Bone marrow (tissue), 2 donors: Measurements from ENCODE around the gene ARSB.
"Not testable (repeated sequence)": the region's sequence is repeated elsewhere in the genome, so short reads cannot be mapped to it uniquely, and the experiment has no call there.

Source experiments
- DNase-seq, 2 donors: peaks; one replicate each; lab custom pipeline; 2025; lab: John Stamatoyannopoulos, UW

ARSB gene

GRCh38 chr5:78995521-78996007 lies 10.5 kb upstream of the ARSB start:
- no peak for DNase-seq

- no peak for DNase-seq
Measured at GRCh38 chr5:78993165-78993564, 8.1 kb upstream of the ARSB start.

GRCh38 chr5:78992146-78992545 lies 7.0 kb upstream of the ARSB start:
- no peak for DNase-seq

GRCh38 chr5:78989080-78989479 lies 4.0 kb upstream of the ARSB start:
- DNase-seq = no peak

- DNase-seq = peak in 1 of 2 donors; percentile 15
Measured at GRCh38 chr5:78985725-78986223, 664 bp upstream of the ARSB start.

GRCh38 chr5:78984439-78985115 lies 533 bp downstream of the ARSB start:
- DNase-seq = peak; percentile 60 to 68

GRCh38 chr5:78983601-78984438 lies 1.3 kb downstream of the ARSB start:
- no peak for DNase-seq

GRCh38 chr5:78983194-78983593 lies 1.9 kb downstream of the ARSB start:
- not testable (repeated sequence) for DNase-seq

GRCh38 chr5:78979909-78980308 lies 5.2 kb downstream of the ARSB start:
- DNase-seq = no peak

- no peak for DNase-seq
Measured at GRCh38 chr5:78979117-78979742, 5.9 kb downstream of the ARSB start.

GRCh38 chr5:78975035-78975434 lies 10.1 kb downstream of the ARSB start:
- DNase-seq = no peak

GRCh38 chr5:78974601-78975000 lies 10.5 kb downstream of the ARSB start:
- no peak for DNase-seq

GRCh38 chr5:78974011-78974410 lies 11.1 kb downstream of the ARSB start:
- no peak for DNase-seq

GRCh38 chr5:78972654-78973428 lies 12.3 kb downstream of the ARSB start:
- no peak for DNase-seq

- no peak for DNase-seq
Measured at GRCh38 chr5:78971998-78972397, 13.1 kb downstream of the ARSB start.

GRCh38 chr5:78968781-78969180 lies 16.3 kb downstream of the ARSB start:
- DNase-seq = no peak

- DNase-seq = peak in 1 of 2 donors; percentile 18
Measured at GRCh38 chr5:78964889-78965288, 20.2 kb downstream of the ARSB start.

GRCh38 chr5:78961743-78962142 lies 23.4 kb downstream of the ARSB start:
- no peak for DNase-seq

GRCh38 chr5:78959767-78960166 lies 25.3 kb downstream of the ARSB start:
- no peak for DNase-seq

GRCh38 chr5:78958672-78959445 lies 26.3 kb downstream of the ARSB start:
- DNase-seq = no peak

GRCh38 chr5:78956901-78957300 lies 28.2 kb downstream of the ARSB start:
- DNase-seq = no peak
